ENCODE results near the gene AGK.
"Not testable (repeated sequence)": the region's sequence is repeated elsewhere in the genome, so short reads cannot be mapped to it uniquely, and the experiment has no call there.

Gene AGK

GRCh38 chr7:141588912-141589311, 37.7 kb downstream of the AGK start:
- no peak for DNase-seq

DNA sequence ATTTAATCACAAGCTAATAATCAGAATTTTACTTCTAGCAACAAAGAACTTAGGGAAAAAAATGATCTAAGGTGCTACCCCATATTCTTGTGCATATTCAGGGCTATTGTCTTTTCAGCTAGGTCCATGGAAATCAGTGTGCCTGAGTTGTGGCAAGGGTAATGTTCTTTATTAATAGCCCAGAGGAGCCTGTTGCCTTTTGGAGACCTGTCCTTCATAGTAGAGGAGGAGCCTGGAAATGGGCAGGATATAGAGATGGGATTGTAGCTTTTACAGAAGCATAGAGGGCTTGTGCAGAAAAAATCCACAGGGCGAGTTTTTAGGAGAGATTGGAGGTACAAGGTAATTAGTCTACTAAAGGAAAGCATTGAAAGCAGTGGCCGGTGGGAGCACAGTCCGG, 38.9 kb downstream of the AGK start:
- no peak for DNase-seq

- DNase-seq = no peak
These were observed 39.5 kb downstream of the AGK start for GRCh38 chr7:141590666-141591065.

DNA sequence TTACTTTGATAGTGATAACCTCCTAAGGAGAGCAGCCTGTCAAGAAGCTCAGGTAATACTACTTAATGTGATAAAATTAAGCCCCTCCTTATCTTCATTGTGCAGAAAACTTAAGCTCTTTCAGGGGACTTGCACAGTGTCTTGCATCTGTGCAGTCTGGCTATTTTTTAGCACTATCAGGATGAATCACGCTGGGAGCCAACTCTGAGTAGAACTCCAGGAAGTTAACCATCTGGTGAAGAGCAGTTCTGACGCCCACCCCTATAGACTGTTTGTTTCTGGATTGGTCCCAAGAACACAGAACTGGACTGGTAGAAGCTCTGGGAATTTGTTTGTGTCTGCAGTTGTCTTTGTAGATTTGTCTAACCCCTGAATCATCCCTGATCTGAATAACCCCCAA, 41.9 kb downstream of the AGK start:
- DNase-seq = no peak

DNA sequence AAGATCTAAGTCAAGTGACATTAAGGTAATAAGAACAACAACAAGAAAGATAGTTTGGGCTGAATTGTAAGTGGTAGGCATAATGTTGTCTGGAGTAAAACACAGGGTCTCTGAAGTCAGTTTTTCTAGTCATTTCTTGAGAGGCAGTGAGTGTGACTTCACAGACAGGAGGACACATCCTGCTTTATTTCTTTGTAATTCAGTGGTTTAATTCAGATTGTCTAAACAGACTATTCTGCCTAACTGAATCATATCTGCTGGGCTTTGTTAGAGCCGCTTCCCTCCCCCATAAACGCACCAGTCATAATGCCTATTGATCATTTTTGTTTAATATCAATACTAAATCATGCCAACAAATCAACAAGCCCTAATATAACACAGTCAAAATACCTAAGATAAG, 46.8 kb downstream of the AGK start:
- no peak for DNase-seq

GRCh38 chr7:141598408-141598807, 47.2 kb downstream of the AGK start:
- no peak for DNase-seq

DNA sequence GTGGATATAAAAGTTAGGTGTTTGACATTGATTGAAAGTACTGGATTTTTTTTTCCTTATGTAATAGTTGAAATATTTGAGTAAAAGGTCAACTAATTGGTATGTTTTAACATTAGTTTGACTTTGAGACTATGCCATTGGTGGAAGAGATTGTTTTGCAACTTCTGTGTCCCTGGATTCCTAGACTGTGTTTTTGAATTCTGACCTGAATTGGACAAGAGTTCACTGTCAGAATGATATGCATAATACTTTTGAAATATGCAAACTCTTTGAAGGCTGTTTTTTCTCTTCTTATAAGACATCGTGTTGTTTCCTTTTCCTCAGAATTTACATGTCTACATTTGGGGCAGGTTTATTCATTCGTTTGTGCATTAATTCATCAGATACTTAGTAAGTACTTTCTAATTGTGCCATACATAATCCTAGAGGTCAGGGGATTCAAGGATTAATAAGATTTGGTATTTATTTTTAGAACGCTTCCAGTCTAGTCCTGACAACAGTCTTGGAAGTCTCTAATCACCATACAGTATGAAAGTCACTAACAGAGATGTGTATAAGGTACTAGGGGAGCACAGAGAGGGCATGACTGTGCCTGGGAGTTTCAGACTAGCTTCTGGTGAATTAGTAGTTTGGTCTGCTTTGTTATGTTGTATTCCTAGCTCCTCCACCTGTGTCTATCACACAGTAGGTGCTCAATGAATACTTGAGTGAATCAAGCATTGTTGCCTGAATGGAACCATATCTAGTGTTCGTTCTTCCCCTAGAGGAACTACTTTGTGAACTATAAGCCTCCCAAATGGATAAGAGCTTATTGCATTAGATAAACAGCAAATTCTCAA, 49.2 kb downstream of the AGK start:
- DNase-seq = no peak

- no peak for DNase-seq
These were observed 58.4 kb downstream of the AGK start for GRCh38 chr7:141609576-141609975.

GRCh38 chr7:141610671-141611070, 59.5 kb downstream of the AGK start:
- DNase-seq = no peak

GRCh38 chr7:141612861-141613260, 61.7 kb downstream of the AGK start:
- DNase-seq = no peak

- DNase-seq = no peak
These were observed 66.1 kb downstream of the AGK start for GRCh38 chr7:141617280-141617679.

GRCh38 chr7:141619745-141620144, 68.5 kb downstream of the AGK start:
- no peak for DNase-seq

- DNase-seq = no peak
These were observed 73.6 kb downstream of the AGK start for GRCh38 chr7:141624763-141625162.

DNA sequence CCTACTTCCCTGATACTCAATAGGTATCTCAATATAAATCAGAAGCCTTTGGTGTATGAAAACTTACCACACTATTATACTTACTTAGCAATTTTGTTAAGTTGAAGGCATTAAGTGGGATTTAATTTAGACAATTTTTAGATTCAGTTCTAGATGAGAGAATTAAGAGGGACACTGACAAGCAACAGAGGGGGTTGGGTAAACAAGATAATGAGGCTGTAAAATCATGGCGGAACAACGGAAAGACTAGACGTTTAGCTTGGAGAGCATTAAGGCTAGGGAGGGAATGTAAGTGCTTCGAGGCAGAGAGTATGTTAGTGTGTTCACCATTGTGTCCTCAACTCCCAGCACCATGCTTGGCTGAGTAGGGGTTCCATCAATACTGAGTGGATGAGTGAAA, 79.4 kb downstream of the AGK start:
- no peak for DNase-seq

DNA sequence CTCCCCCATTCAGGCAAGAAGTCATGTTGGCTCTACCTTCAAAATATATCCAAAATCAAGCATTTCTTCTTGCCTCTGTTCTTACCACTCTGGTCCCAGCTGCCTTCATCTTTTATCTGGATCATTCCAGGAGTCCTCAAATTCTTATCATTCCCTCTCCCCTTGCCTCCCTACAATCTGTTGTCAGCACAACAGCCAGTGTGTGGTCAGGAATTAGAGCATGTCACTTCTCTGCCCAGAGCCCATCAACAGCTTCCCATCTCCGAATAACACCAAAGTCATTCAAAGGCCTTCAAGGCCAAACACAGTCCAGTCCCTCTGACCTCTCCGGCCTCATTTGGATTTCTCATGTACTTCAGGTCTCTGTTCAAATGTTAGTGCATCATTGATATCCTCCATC, 80.3 kb downstream of the AGK start:
- no peak for DNase-seq

GRCh38 chr7:141634065-141634464, 82.9 kb downstream of the AGK start:
- no peak for DNase-seq

GRCh38 chr7:141636053-141636452, 84.8 kb downstream of the AGK start:
- DNase-seq = no peak

GRCh38 chr7:141640239-141640840, 89.1 kb downstream of the AGK start:
- DNase-seq = no peak

DNA sequence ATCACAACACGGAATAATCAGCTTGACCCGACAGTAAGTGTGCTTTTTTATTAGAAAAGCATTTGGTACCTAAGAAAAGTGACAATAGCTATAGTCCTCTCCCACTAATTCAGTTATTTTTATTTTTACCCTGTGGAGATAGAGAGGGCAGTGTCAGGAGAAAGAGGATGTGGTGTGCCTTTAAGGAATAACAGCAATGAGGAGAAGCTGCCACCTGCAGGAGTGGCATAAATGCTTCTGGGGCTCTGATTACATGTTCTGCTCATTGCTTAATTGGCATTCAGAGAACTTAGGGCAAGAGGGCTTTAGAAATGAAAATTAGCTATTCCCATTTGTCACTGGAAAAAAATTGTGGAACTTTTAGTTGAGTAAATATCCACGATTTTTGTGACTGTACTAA, 90.7 kb downstream of the AGK start:
- DNase-seq = no peak

- no peak for DNase-seq
These were observed 94.0 kb downstream of the AGK start for GRCh38 chr7:141645188-141645587.

DNA sequence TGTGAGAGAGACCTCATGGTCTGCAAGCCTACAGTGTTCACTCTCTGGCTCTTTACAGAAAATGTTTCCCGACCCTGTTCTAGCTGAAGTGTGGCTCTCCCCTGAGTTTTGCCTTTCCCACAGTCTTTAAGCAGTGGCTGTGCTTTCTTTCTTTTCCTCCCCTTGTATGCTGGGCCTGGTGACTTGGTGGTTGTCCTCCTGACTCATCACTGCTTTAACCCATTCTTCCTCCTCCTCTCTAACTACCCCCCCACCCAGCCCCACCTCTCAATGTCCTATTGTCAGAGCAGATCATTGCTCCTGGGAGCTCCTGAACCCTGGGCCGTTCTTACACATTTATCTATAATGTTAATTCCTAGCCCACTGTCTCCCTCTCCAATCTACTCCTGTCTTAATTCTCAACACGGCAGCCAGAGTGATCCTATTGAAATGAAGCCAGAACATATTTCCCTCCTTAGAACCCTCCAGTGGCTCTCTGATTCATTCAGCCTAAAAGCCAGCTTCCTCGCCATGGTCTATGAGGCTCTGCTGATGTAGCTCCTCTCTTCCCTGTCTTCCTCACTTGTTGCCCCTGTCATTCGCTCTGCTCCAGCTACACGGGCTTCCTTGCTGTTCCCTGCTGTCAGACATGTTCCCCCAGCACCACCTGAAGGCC, 95.7 kb downstream of the AGK start:
- no peak for DNase-seq

- DNase-seq = not testable (repeated sequence)
These were observed 96.5 kb downstream of the AGK start for GRCh38 chr7:141647701-141648100.

GRCh38 chr7:141648276-141649114, 97.3 kb downstream of the AGK start:
- no peak for DNase-seq

Data from amniotic stem cell (primary cell).